Ishikawa (cell line): ENCODE data around the gene LCAT.

Experiments
- CEBPB ChIP-seq: IDR thresholded peaks from 2 replicates; pipeline ENCODE4 v1.6.1; 2012
- CREB1 ChIP-seq: IDR thresholded peaks from 2 replicates; pipeline ENCODE4 v1.6.1; 2012; ENCODE audit warnings: low read depth
- EGR1 ChIP-seq: IDR thresholded peaks from 2 replicates; pipeline ENCODE4 v1.6.1; 2012
- EP300 ChIP-seq: IDR thresholded peaks from 2 replicates; pipeline ENCODE4 v1.6.1; 2012; ENCODE audit warnings: borderline replicate concordance
- FOXM1 ChIP-seq: IDR thresholded peaks from 2 replicates; pipeline ENCODE4 v1.6.1; 2012; ENCODE audit warnings: low read depth, borderline replicate concordance
- NFIC ChIP-seq: IDR thresholded peaks from 2 replicates; pipeline ENCODE4 v1.6.1; 2012
- RAD21 ChIP-seq: IDR thresholded peaks from 2 replicates; pipeline ENCODE4 v1.6.1; 2012; ENCODE audit warnings: low read depth
- REST ChIP-seq: IDR thresholded peaks from 2 replicates; pipeline ENCODE4 v1.6.1; 2012; ENCODE audit warnings: low read depth, mild to moderate bottlenecking
- TAF1 ChIP-seq: IDR thresholded peaks from 2 replicates; pipeline ENCODE4 v1.6.1; 2012; ENCODE audit warnings: low read depth, mild to moderate bottlenecking
- TCF12 ChIP-seq: IDR thresholded peaks from 2 replicates; pipeline ENCODE4 v1.6.1; 2012; ENCODE audit warnings: low read depth
- TEAD4 ChIP-seq: IDR thresholded peaks from 2 replicates; pipeline ENCODE4 v1.6.1; 2012
- USF1 ChIP-seq: IDR thresholded peaks from 2 replicates; pipeline ENCODE4 v1.6.1; 2012
- YY1 ChIP-seq: IDR thresholded peaks from 2 replicates; pipeline ENCODE4 v1.6.1; 2012; ENCODE audit warnings: low read depth
- ZBTB7A ChIP-seq: IDR thresholded peaks from 2 replicates; pipeline ENCODE4 v1.6.1; 2012; ENCODE audit warnings: low read depth
- TF ChIP-seq, protein P1 (sequence below): IDR thresholded peaks from 2 replicates; pipeline ENCODE4 v1.6.1; 2012

LCAT gene

DNA sequence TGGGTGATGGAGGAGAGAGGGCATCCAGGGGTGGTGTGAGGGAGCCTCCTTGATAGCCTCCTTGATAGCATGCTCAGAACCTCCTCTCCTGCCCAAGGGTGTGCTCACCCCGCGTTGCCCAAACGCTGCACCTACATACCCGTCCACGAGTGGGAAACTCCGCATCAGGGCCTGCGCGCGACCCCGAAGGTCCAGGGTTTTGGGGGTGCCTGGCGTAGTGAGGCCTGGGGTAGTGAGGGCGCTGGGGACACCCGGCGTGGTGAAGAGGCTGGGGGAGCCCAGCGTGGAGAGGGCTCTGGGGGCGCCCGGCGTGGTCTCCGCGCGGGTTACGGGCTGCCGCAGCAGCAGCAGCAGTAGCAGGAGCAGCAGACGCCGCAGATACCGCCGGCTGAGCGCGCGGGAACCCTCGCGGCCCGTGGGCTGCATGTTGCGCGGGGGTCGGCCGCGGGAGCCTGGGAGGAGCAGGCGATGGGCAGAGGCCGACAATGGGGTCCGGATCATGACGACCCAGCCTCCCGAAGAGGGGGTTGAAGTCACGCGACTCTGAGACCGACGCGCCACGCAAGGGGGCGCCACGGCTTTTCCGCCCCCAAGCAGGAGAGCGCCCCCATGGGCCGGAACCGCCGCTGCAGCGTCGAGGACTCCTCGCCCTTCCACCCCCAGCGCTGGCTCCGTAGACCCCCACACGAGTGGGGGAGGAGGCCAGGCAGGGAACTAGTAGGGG lies 36.2 kb upstream of the LCAT start, which contains the start of gene DPEP3:
Gene DPEP3, minus strand, starts transcription at position 545 of the 724 bp plus-strand sequence. Its CDS starts 119 bp downstream, at position 426.
- TF ChIP-seq NFIC (no peak), CREB1 (no peak), TCF12 (no peak), TEAD4 (no peak), TAF1 (no peak), CEBPB (no peak), REST (no peak), USF1 (no peak), ZBTB7A (no peak), RAD21 (no peak), EP300 (no peak), YY1 (no peak), EGR1 (no peak), FOXM1 (no peak)
- TF ChIP-seq, protein P1, sequence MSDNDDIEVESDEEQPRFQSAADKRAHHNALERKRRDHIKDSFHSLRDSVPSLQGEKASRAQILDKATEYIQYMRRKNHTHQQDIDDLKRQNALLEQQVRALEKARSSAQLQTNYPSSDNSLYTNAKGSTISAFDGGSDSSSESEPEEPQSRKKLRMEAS: no peak

GRCh38 chr16:67977469-67978227 lies 33.7 kb upstream of the LCAT start:
- TF ChIP-seq TCF12: no peak

DNA sequence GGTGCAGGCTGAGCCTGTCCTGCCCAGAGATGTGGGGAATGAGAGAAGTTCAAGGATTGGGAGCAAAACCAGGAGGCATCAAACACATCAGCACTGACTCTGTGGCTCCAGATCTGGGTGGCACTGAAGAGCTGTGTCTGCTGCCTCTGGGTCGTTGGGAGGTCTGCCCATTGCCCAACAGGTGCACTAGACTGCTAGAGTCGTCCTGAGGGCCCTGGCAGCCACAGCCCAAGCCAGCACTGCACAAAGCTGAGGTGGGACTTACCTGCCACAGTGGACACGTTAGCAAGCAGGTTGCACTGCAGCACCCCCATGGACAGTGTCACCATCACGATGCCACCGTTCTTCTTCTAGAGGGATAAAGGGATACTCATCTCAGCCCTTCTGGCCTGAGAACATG lies 33.1 kb upstream of the LCAT start:
- no peak for TF ChIP-seq TAF1
- no peak for TF ChIP-seq RAD21
- TF ChIP-seq YY1: no peak
- no peak for TF ChIP-seq REST

- TF ChIP-seq TAF1 (no peak), NFIC (no peak), CREB1 (no peak), ZBTB7A (no peak), EP300 (no peak), TEAD4 (no peak), YY1 (no peak), USF1 (no peak), REST (no peak), FOXM1 (no peak), TCF12 (no peak), RAD21 (no peak), EGR1 (no peak), CEBPB (no peak)
- TF ChIP-seq, protein P1: no peak
Observed at GRCh38 chr16:67976205-67976604, 32.3 kb upstream of the LCAT start.
